H9 (cell line): ENCODE results near the gene FMO2. TPM values are rescaled to one million over a fixed set of nuclear protein-coding genes. Genes with fewer than 3 reads are reported as not detected.

Source experiments
- DNase-seq: peaks from one replicate; pipeline ENCODE4 v3.0.0-alpha.2; 2017
- H2AFZ ChIP-seq: one replicate; pipeline ENCODE4 v1.6.1; 2013; ENCODE audit warnings: mild to moderate bottlenecking, low read length, control low read depth, moderate library complexity
- H2AK5ac ChIP-seq: 2 replicates; pipeline ENCODE4 v1.6.1; 2013; ENCODE audit warnings: low read length, control low read depth, mixed read lengths; ENCODE audit not compliant: insufficient read length
- H2BK120ac ChIP-seq: one replicate; pipeline ENCODE4 v1.6.1; 2013; ENCODE audit warnings: low read depth, mild to moderate bottlenecking, low read length, control low read depth, inconsistent platforms; ENCODE audit not compliant: poor library complexity, severe bottlenecking
- H2BK12ac ChIP-seq: 2 replicates; pipeline ENCODE4 v1.6.1; 2013; ENCODE audit warnings: low read length, control low read depth, mixed read lengths, low read depth; ENCODE audit not compliant: insufficient read length
- H2BK15ac ChIP-seq: 2 replicates; pipeline ENCODE4 v1.6.1; 2013; ENCODE audit warnings: low read depth, low read length, control low read depth
- H2BK20ac ChIP-seq: one replicate; pipeline ENCODE4 v1.6.1; 2013; ENCODE audit warnings: low read depth, mild to moderate bottlenecking, low read length, control low read depth, inconsistent platforms; ENCODE audit not compliant: poor library complexity, severe bottlenecking
- H2BK5ac ChIP-seq: 2 replicates; pipeline ENCODE4 v1.6.1; 2013; ENCODE audit warnings: low read length, control low read depth, mixed read lengths; ENCODE audit not compliant: insufficient read length
- H3K14ac ChIP-seq: 2 replicates; pipeline ENCODE4 v1.6.1; 2013; ENCODE audit warnings: low read length, control low read depth; ENCODE audit not compliant: insufficient read depth
- H3K18ac ChIP-seq: 2 replicates; pipeline ENCODE4 v1.6.1; 2013; ENCODE audit warnings: low read depth, mild to moderate bottlenecking, mixed read lengths, low read length, control low read depth; ENCODE audit not compliant: insufficient read length
- H3K23ac ChIP-seq: 2 replicates; pipeline ENCODE4 v1.6.1; 2013; ENCODE audit warnings: low read length, control low read depth, mixed read lengths, low read depth; ENCODE audit not compliant: insufficient read length
- H3K23me2 ChIP-seq: 2 replicates; pipeline ENCODE4 v1.6.1; 2013; ENCODE audit warnings: low read depth, mild to moderate bottlenecking, mixed read lengths, low read length, control low read depth; ENCODE audit not compliant: insufficient read length, poor library complexity, severe bottlenecking
- H3K27ac ChIP-seq: 2 replicates; pipeline ENCODE4 v1.5.1; 2013; ENCODE audit warnings: low read length, control low read depth, mixed read lengths, low read depth; ENCODE audit not compliant: insufficient read length
- H3K27me3 ChIP-seq: 2 replicates; pipeline ENCODE4 v1.6.1; 2013; ENCODE audit warnings: low read length, control low read depth, inconsistent platforms; ENCODE audit not compliant: insufficient read depth
- H3K4ac ChIP-seq: 2 replicates; pipeline ENCODE4 v1.6.1; 2013; ENCODE audit warnings: low read depth, mild to moderate bottlenecking, control low read depth, inconsistent platforms, low read length, moderate library complexity
- H3K4me1 ChIP-seq: 2 replicates; pipeline ENCODE4 v1.6.1; 2013; ENCODE audit warnings: low read length, control low read depth, inconsistent platforms; ENCODE audit not compliant: insufficient read depth
- H3K4me2 ChIP-seq: 2 replicates; pipeline ENCODE4 v1.6.1; 2013; ENCODE audit warnings: low read length, control low read depth, mixed read lengths; ENCODE audit not compliant: insufficient read length, insufficient read depth
- H3K56ac ChIP-seq: 2 replicates; pipeline ENCODE4 v1.6.1; 2013; ENCODE audit warnings: low read depth, mild to moderate bottlenecking, mixed read lengths, low read length, control low read depth; ENCODE audit not compliant: insufficient read length
- H3K79me1 ChIP-seq: 2 replicates; pipeline ENCODE4 v1.6.1; 2013; ENCODE audit warnings: low read depth, mild to moderate bottlenecking, moderate library complexity, low read length, control low read depth, inconsistent platforms; ENCODE audit not compliant: insufficient read depth, poor library complexity, severe bottlenecking
- H3K79me2 ChIP-seq: 2 replicates; pipeline ENCODE4 v1.6.1; 2013; ENCODE audit warnings: low read length, control low read depth, inconsistent platforms; ENCODE audit not compliant: insufficient read depth
- H3K9ac ChIP-seq: 2 replicates; pipeline ENCODE4 v1.6.1; 2013; ENCODE audit warnings: low read length, control low read depth, mixed read lengths; ENCODE audit not compliant: insufficient read length; ENCODE audit errors: extremely low read depth
- H3K9me3 ChIP-seq: one replicate; pipeline ENCODE4 v1.6.1; 2013; ENCODE audit warnings: low read depth, low read length, inconsistent platforms; ENCODE audit not compliant: control insufficient read depth
- H3T11ph ChIP-seq: one replicate; pipeline ENCODE4 v1.6.1; 2013; ENCODE audit warnings: mild to moderate bottlenecking, low read length, control low read depth, inconsistent platforms
- H4K20me1 ChIP-seq: one replicate; pipeline ENCODE4 v1.6.1; 2013; ENCODE audit not compliant: control insufficient read depth, insufficient read length, insufficient read depth
- H4K5ac ChIP-seq: 2 replicates; pipeline ENCODE4 v1.6.1; 2013; ENCODE audit warnings: low read depth, mild to moderate bottlenecking, mixed read lengths, low read length, control low read depth; ENCODE audit not compliant: insufficient read length
- H4K8ac ChIP-seq: replicated peaks from 2 replicates; pipeline ENCODE4 v1.6.1; 2013; ENCODE audit warnings: low read length, control low read depth, mixed read lengths, low read depth; ENCODE audit not compliant: insufficient read length
- H4K91ac ChIP-seq: 2 replicates; pipeline ENCODE4 v1.6.1; 2013; ENCODE audit warnings: low read depth, mild to moderate bottlenecking, moderate library complexity, mixed read lengths, low read length, control low read depth; ENCODE audit not compliant: insufficient read length
- H3K27ac Mint-ChIP-seq, 3 experiments: 2 replicates in 2 of 3; 3 replicates in 1 of 3; pipeline ENCODE4 v1.8.0; 2020 to 2021; ENCODE audit warnings: mixed read lengths in 3 of 3, mild to moderate bottlenecking in 1 of 3, moderate library complexity in 1 of 3
- H3K27me3 Mint-ChIP-seq: 2 replicates; pipeline ENCODE4 v1.8.0; 2021; ENCODE audit warnings: low read depth, mild to moderate bottlenecking, moderate library complexity, mixed read lengths
- H3K36me3 Mint-ChIP-seq, 3 experiments: 2 replicates in 2 of 3; 3 replicates in 1 of 3; pipeline ENCODE4 v1.8.0; 2020 to 2021; ENCODE audit warnings: low read depth in 3 of 3, mixed read lengths in 3 of 3; ENCODE audit not compliant: insufficient read depth in 1 of 3
- H3K4me1 Mint-ChIP-seq, 2 experiments: 2 replicates each; pipeline ENCODE4 v1.8.0; 2020; ENCODE audit warnings: mixed read lengths in 2 of 2
- H3K4me3 Mint-ChIP-seq, 2 experiments: 2 replicates in 1 of 2; 3 replicates in 1 of 2; pipeline ENCODE4 v1.8.0; 2020 to 2021; ENCODE audit warnings: mild to moderate bottlenecking in 2 of 2, mixed read lengths in 2 of 2, moderate library complexity in 1 of 2
- H3K9me3 Mint-ChIP-seq, 2 experiments: 2 replicates in 1 of 2; 3 replicates in 1 of 2; pipeline ENCODE4 v1.8.0; 2020; ENCODE audit warnings: mild to moderate bottlenecking in 2 of 2, mixed read lengths in 2 of 2, moderate library complexity in 1 of 2
- CTCF ChIP-seq: fragments of 200-600 bp; sonication (generic); conservative IDR thresholded peaks from 3 replicates; pipeline ENCODE4 v1.8.0; 2021; ENCODE audit warnings: antibody characterized with exemption, mild to moderate bottlenecking
- WGBS: extraction: QIAGEN DNeasy Blood & Tissue Kit; methylation state at CpG from one replicate; pipeline ENCODE4 v1.1.7; 2013; ENCODE audit warnings: missing lambda C conversion rate, low lambda C conversion rate, mixed read lengths; ENCODE audit not compliant: insufficient read length; ENCODE audit errors: extremely low coverage; 5-methylcytosine and 5-hydroxymethylcytosine counted together
- total RNA-seq: library from RNA; stranded (reverse); gene quantifications from 2 replicates; pipeline ENCODE4 v1.2.1, GENCODE V29; 2021

Gene FMO2
- total RNA-seq, 1 experiment from 2014 or later, result not detected

GRCh38 chr1:171256940-171257606 lies 72.0 kb downstream of the FMO2 start:
- Histone ChIP-seq H4K5ac (no peak overlapping the region), H2BK15ac (no peak overlapping the region), H3K79me2 (no peaks in the 10 kb centered on the region), H3K9me3 (no peaks in the 10 kb centered on the region), H3K56ac (no peak overlapping the region), H2BK12ac (no peak overlapping the region), H3K4ac (no peak overlapping the region), H3T11ph (no peak overlapping the region), H4K91ac (no peak overlapping the region), H3K14ac (no peak overlapping the region), H3K4me2 (no peak overlapping the region), H3K4me1 (peaks cover 11% of the 10 kb centered on the region; the same call in 1 of the 2 replicates), H2BK20ac (no peak overlapping the region), H4K20me1 (no peaks in the 10 kb centered on the region), H3K27me3 (no peaks in the 10 kb centered on the region), H2AFZ (no peak overlapping the region), H3K9ac (no peak overlapping the region), H3K79me1 (no peaks in the 10 kb centered on the region), H2BK5ac (no peak overlapping the region), H3K18ac (no peak overlapping the region), H3K23me2 (no peaks in the 10 kb centered on the region), H4K8ac (no peak overlapping the region), H2BK120ac (no peak overlapping the region), H3K23ac (no peak overlapping the region), H2AK5ac (no peak overlapping the region), H3K27ac (no peak overlapping the region)
- H3K4me3 Mint-ChIP-seq, result no peak overlapping the region
- H3K36me3 Mint-ChIP-seq, result no peaks in the 10 kb centered on the region
- peaks cover 24% of the 10 kb centered on the region in 2 experiments for H3K4me1 Mint-ChIP-seq
- DNase-seq, result no peak
- no peak overlapping the region for H3K27ac Mint-ChIP-seq
- no peak for TF ChIP-seq CTCF
- no peaks in the 10 kb centered on the region; the same call in none of the 2 replicates for H3K27me3 Mint-ChIP-seq
- no CpG with 5 or more reads among the region's 8 CpGs for WGBS
- H3K9me3 Mint-ChIP-seq, result no peaks in the 10 kb centered on the region
